Neutrophil (primary cell): ENCODE measurements around the gene DHRS7B.

ENCODE experiments used
- H3K27ac ChIP-seq: fragments of 200-600 bp; sonication (generic); 2 replicates; pipeline ENCODE4 v1.5.1; 2016; ENCODE audit warnings: mild to moderate bottlenecking, moderate library complexity
- H3K27me3 ChIP-seq: fragments of 200-600 bp; sonication (generic); 2 replicates; pipeline ENCODE4 v1.6.0; 2016; ENCODE audit warnings: mild to moderate bottlenecking
- H3K36me3 ChIP-seq: fragments of 200-600 bp; sonication (generic); 2 replicates; pipeline ENCODE4 v1.5.1; 2017
- H3K4me1 ChIP-seq, 2 experiments: fragments of 200-600 bp in 1 of 2; sonication (generic) in 1 of 2; 1 replicate in 1 of 2; 2 replicates in 1 of 2; pipeline versions ENCODE4 v1.5.1 to v1.6.1; 2013 to 2016; ENCODE audit warnings: low read depth in 1 of 2, low read length in 1 of 2, mild to moderate bottlenecking in 1 of 2, moderate library complexity in 1 of 2; ENCODE audit not compliant: control insufficient read depth in 1 of 2, insufficient read depth in 1 of 2
- H3K4me3 ChIP-seq, 2 experiments: fragments of 200-600 bp in 1 of 2; sonication (generic) in 1 of 2; 1 replicate in 1 of 2; 2 replicates in 1 of 2; pipeline ENCODE4 v1.5.1; 2013 to 2016; ENCODE audit warnings: low read depth in 1 of 2, low read length in 1 of 2, mild to moderate bottlenecking in 1 of 2, moderate library complexity in 1 of 2
- H3K9me3 ChIP-seq: fragments of 200-600 bp; sonication (generic); 2 replicates; pipeline ENCODE4 v1.5.1; 2016
- TF ChIP-seq, protein P1 (sequence below): fragments of 200-600 bp; sonication (generic); IDR thresholded peaks from 2 replicates; pipeline ENCODE4 v1.5.1; 2016; ENCODE audit warnings: antibody characterized with exemption

The DHRS7B gene

DNA sequence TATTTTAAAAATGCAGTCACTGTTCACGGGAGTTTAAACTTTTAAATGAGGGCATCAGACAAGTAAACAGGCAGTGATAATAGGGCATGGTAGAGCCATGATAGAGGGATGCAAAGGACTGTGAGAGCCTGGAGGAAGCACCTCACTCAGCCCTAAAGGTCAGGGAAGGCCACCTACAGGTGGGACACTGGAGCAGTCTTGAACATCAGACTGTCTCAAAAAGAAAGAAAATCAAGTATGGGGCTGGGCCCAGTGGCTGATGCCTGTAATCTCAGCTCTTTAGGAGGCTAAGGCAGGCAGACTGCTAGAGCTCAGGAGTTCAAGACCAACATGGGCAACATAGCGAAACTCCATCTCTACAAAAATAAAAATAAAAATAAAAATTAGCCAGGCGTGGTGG lies 31.0 kb upstream of the DHRS7B start:
- Histone ChIP-seq H3K9me3 (no peaks in the 10 kb centered on the region), H3K27me3 (peaks cover 17% of the 10 kb centered on the region), H3K4me1 (peaks cover 19 to 21% of the 10 kb centered on the region in 2 experiments), H3K27ac (no peak overlapping the region), H3K4me3 (no peak overlapping the region), H3K36me3 (no peaks in the 10 kb centered on the region)
- TF ChIP-seq, protein P1, sequence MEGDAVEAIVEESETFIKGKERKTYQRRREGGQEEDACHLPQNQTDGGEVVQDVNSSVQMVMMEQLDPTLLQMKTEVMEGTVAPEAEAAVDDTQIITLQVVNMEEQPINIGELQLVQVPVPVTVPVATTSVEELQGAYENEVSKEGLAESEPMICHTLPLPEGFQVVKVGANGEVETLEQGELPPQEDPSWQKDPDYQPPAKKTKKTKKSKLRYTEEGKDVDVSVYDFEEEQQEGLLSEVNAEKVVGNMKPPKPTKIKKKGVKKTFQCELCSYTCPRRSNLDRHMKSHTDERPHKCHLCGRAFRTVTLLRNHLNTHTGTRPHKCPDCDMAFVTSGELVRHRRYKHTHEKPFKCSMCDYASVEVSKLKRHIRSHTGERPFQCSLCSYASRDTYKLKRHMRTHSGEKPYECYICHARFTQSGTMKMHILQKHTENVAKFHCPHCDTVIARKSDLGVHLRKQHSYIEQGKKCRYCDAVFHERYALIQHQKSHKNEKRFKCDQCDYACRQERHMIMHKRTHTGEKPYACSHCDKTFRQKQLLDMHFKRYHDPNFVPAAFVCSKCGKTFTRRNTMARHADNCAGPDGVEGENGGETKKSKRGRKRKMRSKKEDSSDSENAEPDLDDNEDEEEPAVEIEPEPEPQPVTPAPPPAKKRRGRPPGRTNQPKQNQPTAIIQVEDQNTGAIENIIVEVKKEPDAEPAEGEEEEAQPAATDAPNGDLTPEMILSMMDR: no peak

DNA sequence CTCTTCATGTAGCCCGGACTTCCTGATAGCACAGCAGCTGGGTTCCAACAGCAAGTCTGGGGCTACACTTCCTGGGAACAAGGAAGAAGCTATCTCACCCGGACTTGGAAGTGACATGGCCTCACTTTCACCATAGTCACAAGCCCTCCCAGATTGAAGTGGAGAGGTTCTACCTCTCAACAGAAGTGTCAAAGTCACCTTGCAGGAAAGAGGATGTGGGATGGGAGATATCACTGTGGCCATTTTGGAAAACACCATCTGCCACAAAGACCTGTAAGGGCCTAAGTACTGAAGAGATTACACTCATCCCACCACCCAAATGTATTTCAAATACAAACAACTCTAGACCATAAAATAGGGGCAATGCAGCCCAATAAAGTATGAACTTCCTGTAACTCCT lies 29.9 kb upstream of the DHRS7B start:
- Histone ChIP-seq H3K9me3 (no peaks in the 10 kb centered on the region), H3K27ac (no peak overlapping the region), H3K27me3 (peaks cover 17% of the 10 kb centered on the region), H3K36me3 (no peaks in the 10 kb centered on the region), H3K4me3 (no peak overlapping the region), H3K4me1 (peaks cover 19 to 23% of the 10 kb centered on the region in 2 experiments)
- TF ChIP-seq, protein P1: no peak

DNA sequence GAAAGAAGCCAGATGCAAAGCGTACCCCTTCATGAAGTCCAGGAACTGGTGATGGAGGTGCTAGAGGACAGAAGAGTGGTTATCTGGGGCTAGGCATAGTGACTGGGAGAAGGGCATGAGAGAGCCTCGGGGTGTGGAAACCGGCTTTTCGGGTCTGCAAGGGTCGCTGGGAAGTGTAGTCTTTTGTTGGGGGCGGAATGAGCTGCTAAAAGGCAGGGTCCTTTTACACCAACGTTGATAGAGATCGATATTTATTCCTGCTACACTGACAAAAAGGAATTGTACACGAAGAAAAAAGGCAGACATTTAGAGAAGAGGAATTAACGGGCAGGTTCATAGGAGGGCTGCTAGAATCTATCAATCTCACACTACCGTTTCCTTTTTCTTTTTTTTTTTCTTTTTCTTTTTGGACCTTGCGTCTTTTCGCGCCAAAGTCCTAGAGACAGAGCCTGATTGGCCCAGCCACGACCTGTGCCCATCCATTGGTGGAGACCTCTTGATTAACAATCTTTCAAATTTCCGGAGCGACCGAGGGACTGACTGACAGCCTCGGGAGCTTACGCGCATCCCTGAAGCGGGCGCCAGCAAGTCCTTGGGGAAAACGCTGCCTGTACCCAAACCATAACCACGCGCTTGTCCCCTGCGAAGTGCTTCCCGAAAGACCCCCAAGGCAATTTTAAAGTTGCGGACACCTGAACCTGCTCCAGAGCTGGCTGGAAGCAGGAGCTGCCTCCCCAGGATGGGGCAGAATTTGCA lies 27.7 kb upstream of the DHRS7B start:
- H3K4me3 ChIP-seq: peak overlapping the region; percentile 34 to 47
- peaks cover 19 to 23% of the 10 kb centered on the region in 2 experiments for H3K4me1 ChIP-seq
- peaks cover 17% of the 10 kb centered on the region for H3K27me3 ChIP-seq
- H3K36me3 ChIP-seq: no peaks in the 10 kb centered on the region
- TF ChIP-seq, protein P1: no peak
- H3K27ac ChIP-seq: no peak overlapping the region
- no peaks in the 10 kb centered on the region for H3K9me3 ChIP-seq

DNA sequence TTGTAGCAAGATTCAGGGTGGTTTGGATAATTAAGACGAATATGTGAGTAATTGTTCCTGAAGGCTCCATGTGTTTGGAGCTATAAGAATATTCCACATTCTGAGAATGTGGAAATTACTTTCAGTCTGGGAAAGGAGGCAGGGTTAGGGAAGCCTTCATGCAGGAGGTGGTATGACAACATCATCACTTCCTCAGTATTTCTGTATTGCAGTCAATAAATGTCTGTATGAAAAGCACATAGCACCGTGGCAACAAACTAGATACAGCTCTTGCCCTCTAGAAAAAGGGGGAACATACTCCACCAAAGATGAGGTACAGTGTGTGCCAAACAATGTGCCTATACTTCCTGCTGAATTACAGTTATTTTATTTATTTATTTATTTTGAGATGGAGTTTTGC lies 26.1 kb upstream of the DHRS7B start:
- Histone ChIP-seq H3K9me3 (no peaks in the 10 kb centered on the region), H3K36me3 (no peaks in the 10 kb centered on the region), H3K27me3 (peaks cover 17% of the 10 kb centered on the region), H3K4me1 (peaks cover 19 to 23% of the 10 kb centered on the region in 2 experiments), H3K4me3 (no peak overlapping the region), H3K27ac (no peak overlapping the region)
- TF ChIP-seq, protein P1: no peak

DNA sequence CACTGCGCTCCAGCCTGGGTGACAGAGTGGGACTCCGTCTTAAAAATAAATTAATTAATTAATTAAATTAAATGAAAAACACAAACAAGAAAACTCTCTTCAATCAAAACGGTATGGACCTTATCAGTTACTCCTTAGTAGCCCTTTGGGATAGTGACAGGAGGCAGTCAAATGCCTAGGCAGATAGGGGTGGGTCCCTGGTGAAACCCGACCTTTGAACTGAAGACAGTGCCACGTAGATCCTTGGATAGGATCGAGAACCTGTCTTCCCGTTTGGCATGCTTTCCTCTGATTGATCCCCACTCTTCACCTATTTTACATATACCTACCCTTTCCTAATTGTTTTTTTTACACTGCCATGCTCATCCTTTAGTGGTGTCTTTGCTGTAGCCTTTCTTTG lies 22.2 kb upstream of the DHRS7B start:
- Histone ChIP-seq H3K9me3 (no peaks in the 10 kb centered on the region), H3K27me3 (peaks cover 1% of the 10 kb centered on the region), H3K27ac (no peak overlapping the region), H3K4me3 (no peak overlapping the region), H3K4me1 (peaks cover 9 to 14% of the 10 kb centered on the region in 2 experiments), H3K36me3 (no peaks in the 10 kb centered on the region)
- TF ChIP-seq, protein P1: no peak
